HG03442 (cell line): Measurements from ENCODE around the gene BATF.

ENCODE experiments used
- ATAC-seq: cut with Tn5 transposase; IDR thresholded peaks from one replicate; pipeline ENCODE4 v1.9.1; 2021; ENCODE audit warnings: mild to moderate bottlenecking, moderate library complexity; ENCODE audit not compliant: unreplicated experiment

Gene BATF

GRCh38 chr14:75531660-75532317 lies 9.5 kb downstream of the BATF start:
- no peak for ATAC-seq

- ATAC-seq = no peak
These were observed 11.7 kb downstream of the BATF start for GRCh38 chr14:75533791-75534555.

- no peak for ATAC-seq
These were observed 13.1 kb downstream of the BATF start for GRCh38 chr14:75535164-75535898.

GRCh38 chr14:75537071-75537470 lies 14.8 kb downstream of the BATF start:
- ATAC-seq = no peak

GRCh38 chr14:75539162-75539560 lies 16.9 kb downstream of the BATF start:
- no peak for ATAC-seq

- peak; percentile 50 for ATAC-seq
These were observed 17.6 kb downstream of the BATF start for GRCh38 chr14:75539561-75540478.

GRCh38 chr14:75540479-75540851 lies 18.2 kb downstream of the BATF start:
- no peak for ATAC-seq

GRCh38 chr14:75542588-75543091 lies 20.4 kb downstream of the BATF start:
- peak; percentile 55 for ATAC-seq

- ATAC-seq = no peak
These were observed 21.0 kb downstream of the BATF start for GRCh38 chr14:75543253-75543652.

- no peak for ATAC-seq
These were observed 21.5 kb downstream of the BATF start for GRCh38 chr14:75543786-75544185.

- ATAC-seq = no peak
These were observed 23.6 kb downstream of the BATF start for GRCh38 chr14:75545907-75546306.

GRCh38 chr14:75547552-75548250 lies 25.4 kb downstream of the BATF start:
- no peak for ATAC-seq

- ATAC-seq = no peak
These were observed 26.3 kb downstream of the BATF start for GRCh38 chr14:75548544-75548943.

- no peak for ATAC-seq
These were observed 26.9 kb downstream of the BATF start for GRCh38 chr14:75549169-75549568.

GRCh38 chr14:75551021-75551420 lies 28.8 kb downstream of the BATF start:
- no peak for ATAC-seq

- no peak for ATAC-seq
These were observed 30.9 kb downstream of the BATF start for GRCh38 chr14:75553157-75553556.

- ATAC-seq = no peak
These were observed 31.6 kb downstream of the BATF start for GRCh38 chr14:75553761-75554364.

- no peak for ATAC-seq
These were observed 32.2 kb downstream of the BATF start for GRCh38 chr14:75554482-75554881.

GRCh38 chr14:75558440-75558839 lies 36.2 kb downstream of the BATF start:
- ATAC-seq = no peak

- no peak for ATAC-seq
These were observed 36.8 kb downstream of the BATF start for GRCh38 chr14:75559045-75559444.
